HEK293 (cell line): ENCODE data around the gene PIK3R5.

Source experiments
- CTCF ChIP-seq: fragments of 450-650 bp; formaldehyde crosslinking; IDR thresholded peaks from 2 replicates; pipeline ENCODE4 v1.5.1; 2016; ENCODE audit warnings: missing biosample characterization, missing genetic modification characterization
- ZSCAN23 ChIP-seq: fragments of 450-650 bp; formaldehyde crosslinking; IDR thresholded peaks from 2 replicates; pipeline ENCODE4 v1.5.1; 2016; ENCODE audit warnings: missing biosample characterization, missing genetic modification characterization

- TF ChIP-seq ZSCAN23 (tag by site-specific recombination): no peak
- TF ChIP-seq CTCF (tag by site-specific recombination): no peak
These were observed 10.2 kb downstream of the PIK3R5 start for GRCh38 chr17:8955021-8955959.
